GM18909 (cell line): ENCODE measurements around the gene BCAS1.
A peak's percentile ranks its signal among the peaks of the same experiment; 100 is the strongest.

ENCODE experiments used
- ATAC-seq: cut with Tn5 transposase; IDR thresholded peaks from one replicate; pipeline ENCODE4 v1.9.1; 2021; ENCODE audit warnings: mild to moderate bottlenecking; ENCODE audit not compliant: unreplicated experiment, poor library complexity

Gene BCAS1

DNA sequence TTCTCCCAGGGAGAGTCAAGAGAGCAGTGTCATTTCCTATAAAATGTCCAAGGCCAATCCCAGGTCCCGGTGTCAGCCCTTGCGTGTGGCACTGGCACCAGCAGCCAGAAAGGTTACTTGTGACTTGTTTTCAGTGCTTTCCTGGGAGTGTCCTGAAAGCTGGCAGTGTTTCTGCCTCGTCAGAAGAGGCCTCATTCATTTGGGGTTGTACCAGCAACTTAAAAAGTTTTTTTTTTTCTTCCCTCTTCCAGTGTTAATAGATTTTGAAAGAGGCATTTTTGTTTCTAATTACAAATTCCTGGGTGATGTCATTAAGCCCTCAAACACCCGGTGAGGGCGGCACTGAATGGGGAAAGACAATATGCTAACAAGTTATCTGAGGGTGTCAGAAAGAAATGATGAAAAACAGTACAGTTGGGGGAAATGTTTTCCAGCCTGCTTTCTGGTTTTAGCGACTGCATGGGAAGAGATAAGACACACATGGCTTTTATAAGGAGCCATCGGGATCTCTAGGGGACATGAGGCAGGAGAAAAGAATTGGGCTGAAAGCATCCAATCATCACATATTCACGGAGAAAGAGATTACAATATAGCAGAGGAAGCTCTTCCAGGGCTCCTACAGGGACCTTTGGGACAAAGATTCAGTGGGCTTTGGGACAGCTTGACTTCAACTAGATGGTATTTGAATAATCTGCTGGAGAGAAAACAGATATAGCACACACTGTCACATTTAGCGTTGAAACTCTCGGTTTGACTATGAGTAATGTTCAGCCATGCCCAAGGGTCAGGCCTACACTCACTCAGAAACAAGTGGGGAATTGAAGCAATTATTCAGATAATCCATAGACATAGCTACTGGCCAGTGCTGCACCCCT, 153.0 kb downstream of the BCAS1 start:
- ATAC-seq = peak; percentile 80

GRCh38 chr20:53916173-53916512, 154.3 kb downstream of the BCAS1 start:
- no peak for ATAC-seq

- peak; percentile 70 for ATAC-seq
These were observed 154.8 kb downstream of the BCAS1 start for GRCh38 chr20:53915446-53916172.

- no peak for ATAC-seq
These were observed 155.5 kb downstream of the BCAS1 start for GRCh38 chr20:53914781-53915445.

GRCh38 chr20:53914091-53914780, 156.2 kb downstream of the BCAS1 start:
- ATAC-seq = no peak

DNA sequence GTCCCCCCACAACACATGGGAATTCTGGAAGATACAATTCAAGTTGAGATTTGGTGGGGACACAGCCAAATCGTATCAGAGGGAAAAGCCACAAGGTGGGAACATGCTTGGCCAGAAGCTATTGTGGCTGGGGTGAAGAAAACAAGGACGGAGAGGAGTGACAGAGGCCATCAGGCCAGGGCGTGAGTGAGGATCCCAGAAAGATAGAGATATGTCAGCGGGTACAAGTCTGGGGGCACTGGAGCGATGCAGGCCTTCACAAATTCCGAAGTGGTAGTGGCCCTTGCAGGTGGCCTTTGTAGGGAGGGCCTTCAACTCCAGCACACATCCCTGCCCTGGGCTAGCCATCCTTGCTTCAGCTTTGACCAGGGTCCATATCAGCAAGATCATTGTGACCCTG, 159.1 kb downstream of the BCAS1 start:
- no peak for ATAC-seq

DNA sequence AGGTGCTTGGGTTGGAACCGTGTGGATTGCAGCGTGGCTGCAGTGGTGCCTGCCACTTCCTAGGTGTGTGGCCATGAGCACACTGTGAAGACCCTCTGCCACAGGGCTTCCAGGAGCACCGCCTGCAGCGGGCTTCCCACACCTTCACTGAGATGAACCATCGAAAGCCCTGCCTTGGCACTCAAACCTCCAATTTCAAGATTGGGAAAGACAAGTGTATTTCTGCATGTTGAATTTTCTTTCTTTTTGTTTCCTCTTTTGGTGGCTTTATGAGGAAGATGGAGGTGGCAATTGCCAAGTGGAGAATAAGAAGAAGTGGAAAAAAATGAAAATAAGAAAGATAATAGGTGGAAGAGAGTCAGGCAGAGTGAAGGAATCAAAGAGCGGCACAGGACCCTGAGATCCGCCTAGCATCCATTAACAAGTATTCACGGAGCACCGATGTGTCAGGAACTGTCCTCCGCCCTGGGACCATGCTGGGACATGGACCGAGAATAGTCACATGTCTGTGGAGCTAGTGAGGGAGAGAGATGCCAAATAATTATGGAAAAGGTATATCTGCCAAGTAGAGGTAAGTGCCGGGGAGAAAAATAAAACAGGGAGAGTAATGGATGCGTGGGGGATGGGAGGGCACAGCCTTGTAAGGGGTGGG, 159.9 kb downstream of the BCAS1 start:
- no peak for ATAC-seq

DNA sequence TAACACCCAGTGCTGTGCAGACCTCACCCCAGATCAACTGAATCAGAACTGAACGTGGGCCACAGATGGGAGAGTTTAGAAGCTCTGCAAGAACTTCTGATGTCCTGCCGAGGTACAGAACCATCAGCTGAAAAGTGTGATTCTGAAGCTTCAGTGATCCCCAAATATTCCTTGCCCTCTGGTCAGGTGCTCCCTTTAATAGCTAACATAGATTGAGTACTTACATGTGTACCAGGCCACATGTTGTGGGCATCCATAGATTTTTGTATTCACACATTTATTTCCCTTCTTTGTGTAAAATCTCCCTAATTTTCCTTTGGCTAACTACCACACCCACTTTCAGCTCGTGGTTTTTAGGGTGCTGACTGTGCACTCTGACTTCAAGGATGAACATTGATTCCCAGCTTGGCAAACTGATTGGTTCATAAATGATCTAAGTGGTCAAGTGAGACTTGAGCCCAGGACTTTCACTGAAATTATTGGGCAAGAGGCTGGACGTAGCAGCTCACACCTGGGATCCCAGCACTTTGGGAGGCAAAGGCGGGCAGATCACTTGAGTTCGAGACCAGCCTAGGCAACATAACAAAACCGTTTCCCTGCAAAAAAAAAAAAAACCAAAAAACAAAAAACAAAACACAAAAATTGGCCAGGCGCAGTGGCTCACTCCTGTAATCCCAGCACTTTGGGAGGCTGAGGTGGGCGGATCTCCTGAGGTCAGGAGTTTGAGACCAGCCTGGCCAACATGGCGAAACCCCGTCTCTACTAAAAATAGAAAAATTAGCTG, 162.2 kb downstream of the BCAS1 start:
- no peak for ATAC-seq

DNA sequence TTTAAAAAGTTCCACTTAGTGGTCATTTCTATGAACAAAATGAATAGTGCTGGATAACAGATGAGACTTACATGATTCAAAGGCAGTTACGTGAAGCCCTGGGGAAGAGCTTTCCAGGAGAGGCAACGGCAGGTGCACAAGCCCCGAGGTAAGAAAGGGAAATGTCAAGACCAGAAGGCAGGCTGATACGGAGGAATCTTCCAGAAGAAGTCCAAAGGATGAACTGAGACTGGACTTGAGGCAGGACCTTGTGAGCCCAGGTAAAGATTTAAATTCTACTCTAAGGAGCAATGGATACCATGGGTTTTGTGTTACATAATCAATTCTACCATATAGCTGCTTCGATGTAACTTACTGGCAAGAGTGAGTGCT, 164.6 kb downstream of the BCAS1 start:
- no peak for ATAC-seq

- peak; percentile 44 for ATAC-seq
These were observed 165.2 kb downstream of the BCAS1 start for GRCh38 chr20:53905019-53905819.

DNA sequence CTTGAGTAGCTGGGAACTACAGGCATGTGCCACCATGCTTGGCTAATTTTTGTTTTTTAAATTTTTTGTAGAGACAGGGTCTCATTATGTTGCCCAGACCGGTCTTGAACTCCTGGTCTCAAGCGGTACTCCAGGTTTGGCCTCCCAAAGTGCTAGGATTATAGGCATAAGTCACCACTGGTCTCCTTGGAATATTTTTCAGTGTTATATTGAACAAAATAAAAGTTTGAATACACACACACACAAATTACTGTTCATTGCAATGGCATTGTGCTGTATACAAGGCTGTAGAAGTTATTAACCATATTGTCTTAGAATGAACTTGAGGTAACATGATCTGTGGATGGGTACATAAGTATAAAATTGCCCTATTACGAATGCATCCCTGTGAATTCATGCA, 166.1 kb downstream of the BCAS1 start:
- no peak for ATAC-seq

DNA sequence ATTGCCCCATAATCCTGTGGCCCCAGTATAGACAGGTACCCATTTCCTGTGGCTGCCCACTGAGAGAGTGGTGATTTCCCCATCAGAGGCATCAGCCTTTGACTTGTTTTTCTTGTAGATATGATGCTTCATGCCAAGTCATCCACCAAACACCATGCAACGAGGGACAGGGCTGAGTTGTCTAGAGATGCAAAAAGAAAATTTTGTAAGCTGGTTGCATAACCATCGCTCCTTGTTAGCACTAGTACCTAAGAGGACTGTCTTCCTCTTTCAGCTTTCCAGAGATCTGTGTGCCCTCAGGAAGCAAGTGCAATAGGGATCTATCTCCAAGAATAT, 166.8 kb downstream of the BCAS1 start:
- ATAC-seq = no peak

DNA sequence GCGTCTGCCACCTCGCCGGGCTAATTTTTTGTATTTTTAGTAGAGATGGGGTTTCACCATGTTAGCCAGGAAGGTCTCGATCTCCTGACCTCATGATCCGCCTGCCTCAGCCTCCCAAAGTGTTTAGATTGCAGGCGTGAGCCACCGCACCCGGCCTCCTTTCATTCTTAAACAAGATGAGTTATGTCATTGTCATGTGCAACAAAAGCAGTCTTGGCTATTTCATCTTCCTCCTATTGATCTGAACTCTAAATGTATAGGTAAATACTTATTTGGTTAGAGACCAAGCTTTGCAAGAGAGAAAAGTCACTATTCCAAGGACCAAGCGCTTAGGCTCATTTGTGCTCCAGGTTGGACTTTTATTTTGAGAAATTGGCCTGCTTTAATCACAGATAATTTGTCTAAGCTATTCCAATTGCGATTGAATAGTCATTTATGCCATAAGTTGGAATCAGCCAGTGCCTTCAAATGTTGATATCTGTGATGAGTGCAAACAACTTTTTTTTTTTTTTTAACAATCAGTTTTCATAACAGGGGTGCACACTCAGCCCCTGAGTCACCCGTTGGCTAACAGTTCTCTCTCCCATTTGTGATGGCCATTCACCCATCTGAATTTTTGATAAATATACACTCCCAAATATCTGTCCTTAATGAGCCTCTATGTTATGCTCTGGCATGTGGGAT, 167.3 kb downstream of the BCAS1 start:
- ATAC-seq = no peak

DNA sequence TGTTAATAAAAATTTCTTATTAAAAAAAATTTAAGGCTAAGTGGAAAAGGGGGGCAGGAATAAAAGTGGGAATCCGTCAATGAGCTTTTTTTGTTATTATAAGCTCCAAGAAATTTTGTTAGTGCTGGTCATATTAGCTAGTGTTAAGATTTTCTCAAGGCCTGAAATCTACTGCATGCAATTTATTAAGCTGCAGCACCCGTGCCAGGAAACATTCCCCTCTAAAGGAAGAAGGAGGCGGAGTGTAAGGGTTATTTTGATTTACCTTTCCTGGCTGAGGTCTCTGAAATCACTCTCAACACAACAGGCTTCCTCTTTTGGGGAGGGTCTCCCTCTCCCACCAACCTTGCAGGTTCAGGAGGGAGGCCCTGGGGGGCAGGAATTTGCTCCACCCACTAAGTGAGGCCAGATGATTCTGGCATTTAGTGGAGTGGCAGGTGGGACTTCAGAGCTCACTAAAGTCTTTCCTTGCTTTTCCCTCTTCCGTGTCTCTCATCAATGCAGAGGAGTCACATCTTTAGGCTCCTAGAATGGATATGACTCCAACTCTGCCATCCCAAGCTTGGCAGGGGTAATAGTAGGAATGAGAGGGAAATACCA, 168.8 kb downstream of the BCAS1 start:
- no peak for ATAC-seq

- no peak for ATAC-seq
These were observed 169.3 kb downstream of the BCAS1 start for GRCh38 chr20:53901064-53901463.

DNA sequence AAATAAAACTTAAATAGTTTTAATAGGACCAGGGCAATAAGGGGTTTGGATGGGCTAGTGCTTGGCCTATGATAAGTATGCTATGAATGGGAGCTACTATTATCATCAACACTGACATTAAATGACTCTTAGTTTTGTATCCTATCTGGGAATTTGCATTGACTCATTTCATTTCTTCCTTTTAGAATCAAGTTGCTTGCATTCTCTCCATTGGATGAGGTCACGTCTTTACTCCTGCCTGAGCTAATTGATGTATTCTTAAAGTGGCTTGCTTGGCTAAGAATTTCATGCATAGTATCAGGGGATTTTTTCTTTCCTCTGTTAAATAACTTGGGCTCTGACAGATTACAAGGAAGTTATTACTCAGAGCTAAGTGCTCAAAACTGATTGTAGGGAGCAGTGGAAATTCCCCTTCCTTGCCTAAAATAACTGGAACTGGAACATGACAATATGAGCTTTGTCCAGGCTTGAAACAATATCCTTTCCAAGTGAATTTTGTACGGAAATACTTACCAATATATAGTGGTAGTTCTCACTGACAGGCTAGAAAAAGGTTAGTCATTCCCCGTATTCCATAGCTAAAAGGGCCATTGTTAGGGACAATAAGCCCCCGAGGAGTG, 169.9 kb downstream of the BCAS1 start:
- ATAC-seq = no peak

DNA sequence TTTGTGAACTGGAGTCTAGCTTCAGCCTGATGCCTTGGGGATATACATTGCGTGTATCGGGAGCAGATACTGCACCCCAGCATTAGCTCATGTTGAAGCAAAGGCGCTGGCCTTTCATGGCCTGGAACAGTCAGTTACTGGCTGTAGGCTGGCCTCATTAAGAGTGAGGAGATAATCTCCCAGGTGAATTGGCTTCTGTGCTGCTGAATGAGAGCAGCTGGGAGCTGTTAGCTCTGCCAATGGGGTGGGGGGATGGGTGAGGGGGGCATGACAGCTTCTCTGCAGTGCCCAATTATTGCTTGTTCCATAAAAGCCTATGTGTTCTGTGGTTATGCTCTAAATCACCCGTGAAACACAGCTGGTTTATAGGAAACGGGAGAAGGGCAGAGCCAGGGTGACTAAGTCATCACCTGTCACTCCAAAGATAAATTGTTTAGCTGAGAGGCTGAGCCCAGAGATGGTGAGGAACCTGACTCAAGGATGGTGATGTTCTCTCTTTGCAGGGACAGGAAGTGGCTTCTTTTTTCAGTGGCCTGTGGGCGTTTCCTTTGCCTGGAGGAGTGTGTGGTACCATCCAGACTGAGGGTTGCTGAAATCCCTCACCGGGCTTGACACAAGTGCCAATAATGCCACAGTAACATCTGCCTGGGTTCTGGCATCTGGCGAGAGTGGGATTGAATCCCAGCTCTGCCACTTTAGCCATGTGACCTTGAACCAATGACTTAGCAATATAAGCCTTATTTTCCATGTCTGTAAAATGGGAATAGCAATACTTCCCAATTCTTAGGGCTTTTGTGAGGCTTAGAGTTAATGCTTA, 170.8 kb downstream of the BCAS1 start:
- ATAC-seq = peak; percentile 84
